Fibroblast of pulmonary artery (primary cell): ENCODE measurements around the gene IL19.
"Not testable (repeated sequence)": the region's sequence is repeated elsewhere in the genome, so short reads cannot be mapped to it uniquely, and the experiment has no call there.

ENCODE experiments used
- DNase-seq: peaks from one replicate; pipeline ENCODE4 v3.0.0-alpha.2; 2010; ENCODE audit warnings: low read depth
- H3K4me3 ChIP-seq: replicated peaks from 2 replicates; pipeline ENCODE4 v1.5.1; 2011; ENCODE audit warnings: low read depth, mild to moderate bottlenecking, control low read depth, low read length, moderate library complexity
- TF ChIP-seq, protein P1 (sequence below): IDR thresholded peaks from 2 replicates; pipeline ENCODE4 v1.5.1; 2011; ENCODE audit warnings: mild to moderate bottlenecking, control low read depth, low read length, inconsistent platforms; ENCODE audit errors: missing control alignments

The IL19 gene

DNA sequence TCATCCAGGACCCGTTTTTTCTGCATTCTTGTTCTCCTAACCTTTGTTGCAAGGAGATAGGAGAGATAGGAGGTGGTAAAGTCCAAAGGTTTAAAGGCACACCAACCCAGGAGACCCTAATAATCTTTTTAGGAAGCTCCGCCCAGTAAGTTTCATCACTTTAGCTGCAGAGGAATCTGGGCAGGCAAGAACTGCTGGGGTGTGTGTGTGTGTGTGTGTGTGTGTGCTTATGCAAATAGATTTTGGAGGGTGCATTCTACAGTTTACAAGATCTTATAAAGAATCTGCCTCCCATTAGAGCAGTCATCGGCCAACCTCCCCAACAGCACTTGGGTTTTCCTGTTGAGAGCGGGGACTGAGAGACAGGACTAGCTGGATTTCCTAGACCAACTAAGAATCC lies 5.7 kb downstream of the IL19 start:
- TF ChIP-seq, protein P1, sequence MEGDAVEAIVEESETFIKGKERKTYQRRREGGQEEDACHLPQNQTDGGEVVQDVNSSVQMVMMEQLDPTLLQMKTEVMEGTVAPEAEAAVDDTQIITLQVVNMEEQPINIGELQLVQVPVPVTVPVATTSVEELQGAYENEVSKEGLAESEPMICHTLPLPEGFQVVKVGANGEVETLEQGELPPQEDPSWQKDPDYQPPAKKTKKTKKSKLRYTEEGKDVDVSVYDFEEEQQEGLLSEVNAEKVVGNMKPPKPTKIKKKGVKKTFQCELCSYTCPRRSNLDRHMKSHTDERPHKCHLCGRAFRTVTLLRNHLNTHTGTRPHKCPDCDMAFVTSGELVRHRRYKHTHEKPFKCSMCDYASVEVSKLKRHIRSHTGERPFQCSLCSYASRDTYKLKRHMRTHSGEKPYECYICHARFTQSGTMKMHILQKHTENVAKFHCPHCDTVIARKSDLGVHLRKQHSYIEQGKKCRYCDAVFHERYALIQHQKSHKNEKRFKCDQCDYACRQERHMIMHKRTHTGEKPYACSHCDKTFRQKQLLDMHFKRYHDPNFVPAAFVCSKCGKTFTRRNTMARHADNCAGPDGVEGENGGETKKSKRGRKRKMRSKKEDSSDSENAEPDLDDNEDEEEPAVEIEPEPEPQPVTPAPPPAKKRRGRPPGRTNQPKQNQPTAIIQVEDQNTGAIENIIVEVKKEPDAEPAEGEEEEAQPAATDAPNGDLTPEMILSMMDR = no peak
- no peak overlapping the region for H3K4me3 ChIP-seq
- DNase-seq = peak; percentile 21

- no peak overlapping the region for H3K4me3 ChIP-seq
- no peak for DNase-seq
- TF ChIP-seq, protein P1 = no peak
Measured at GRCh38 chr1:206778031-206778430, 7.5 kb downstream of the IL19 start.

GRCh38 chr1:206778911-206779310 lies 8.3 kb downstream of the IL19 start:
- not testable (repeated sequence) for H3K4me3 ChIP-seq, DNase-seq

DNA sequence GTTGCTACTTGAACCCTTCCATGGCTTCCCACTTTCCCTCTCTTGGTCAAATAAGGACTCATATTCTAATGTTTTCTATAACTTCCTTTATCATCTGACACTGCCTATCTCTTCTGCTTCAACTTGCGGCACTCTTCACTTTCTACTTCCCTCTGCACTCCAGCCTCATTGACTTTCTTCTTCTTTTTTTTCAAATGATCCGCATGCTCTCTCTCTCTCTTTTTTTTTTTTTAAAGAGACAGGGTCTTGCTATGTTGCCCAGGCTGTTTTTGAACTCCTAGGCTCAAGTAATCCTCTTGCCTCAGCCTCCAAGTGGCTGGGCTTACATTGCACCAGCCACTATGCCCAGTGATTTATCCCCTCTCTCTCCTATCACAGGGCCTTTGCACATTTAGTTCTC lies 9.1 kb downstream of the IL19 start:
- no peak for DNase-seq
- no peak overlapping the region for H3K4me3 ChIP-seq
- TF ChIP-seq, protein P1 = no peak

DNA sequence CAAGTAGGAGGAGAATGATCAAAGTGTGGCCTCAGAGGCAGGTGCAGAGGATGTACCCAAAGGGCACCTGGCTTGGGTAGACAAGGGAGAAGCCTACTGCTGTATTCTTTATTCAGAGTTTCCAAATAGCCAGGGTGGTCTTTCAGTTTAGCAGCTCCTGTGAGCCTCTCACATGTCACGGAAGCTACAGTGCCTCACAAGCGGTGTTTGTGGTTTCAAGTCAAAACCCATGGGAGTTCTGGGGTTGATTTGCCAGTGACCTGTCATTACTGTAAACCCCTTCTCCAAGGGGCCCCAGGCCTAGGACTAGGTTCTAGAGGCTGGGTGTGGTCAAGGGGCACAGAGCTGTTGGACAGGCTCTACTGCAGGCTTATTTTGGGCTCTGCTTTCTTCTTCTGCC lies 11.9 kb downstream of the IL19 start:
- no peak for DNase-seq
- no peak overlapping the region for H3K4me3 ChIP-seq
- TF ChIP-seq, protein P1 = no peak

GRCh38 chr1:206783506-206783905 lies 12.9 kb downstream of the IL19 start:
- H3K4me3 ChIP-seq = no peak overlapping the region
- TF ChIP-seq, protein P1 = no peak
- no peak for DNase-seq

- TF ChIP-seq, protein P1 = no peak
- H3K4me3 ChIP-seq = no peak overlapping the region
- DNase-seq = no peak
Measured at GRCh38 chr1:206784471-206784903, 13.9 kb downstream of the IL19 start.
